MM.1S (cell line): Measurements from ENCODE around the gene DCAF15.

Experiments used
- EZH2 ChIP-seq: fragments of 300-600 bp; sonication (generic); optimal IDR thresholded peaks from 2 replicates; pipeline ENCODE3; 2017; ENCODE audit warnings: low read depth, mild to moderate bottlenecking, antibody characterized with exemption, low read length, mixed read lengths
- TF ChIP-seq, protein P1 (sequence below): fragments of 300-600 bp; sonication (generic); IDR thresholded peaks from 2 replicates; pipeline ENCODE4 v1.5.1; 2016; ENCODE audit warnings: antibody characterized with exemption, low read length, mixed read lengths

DNA sequence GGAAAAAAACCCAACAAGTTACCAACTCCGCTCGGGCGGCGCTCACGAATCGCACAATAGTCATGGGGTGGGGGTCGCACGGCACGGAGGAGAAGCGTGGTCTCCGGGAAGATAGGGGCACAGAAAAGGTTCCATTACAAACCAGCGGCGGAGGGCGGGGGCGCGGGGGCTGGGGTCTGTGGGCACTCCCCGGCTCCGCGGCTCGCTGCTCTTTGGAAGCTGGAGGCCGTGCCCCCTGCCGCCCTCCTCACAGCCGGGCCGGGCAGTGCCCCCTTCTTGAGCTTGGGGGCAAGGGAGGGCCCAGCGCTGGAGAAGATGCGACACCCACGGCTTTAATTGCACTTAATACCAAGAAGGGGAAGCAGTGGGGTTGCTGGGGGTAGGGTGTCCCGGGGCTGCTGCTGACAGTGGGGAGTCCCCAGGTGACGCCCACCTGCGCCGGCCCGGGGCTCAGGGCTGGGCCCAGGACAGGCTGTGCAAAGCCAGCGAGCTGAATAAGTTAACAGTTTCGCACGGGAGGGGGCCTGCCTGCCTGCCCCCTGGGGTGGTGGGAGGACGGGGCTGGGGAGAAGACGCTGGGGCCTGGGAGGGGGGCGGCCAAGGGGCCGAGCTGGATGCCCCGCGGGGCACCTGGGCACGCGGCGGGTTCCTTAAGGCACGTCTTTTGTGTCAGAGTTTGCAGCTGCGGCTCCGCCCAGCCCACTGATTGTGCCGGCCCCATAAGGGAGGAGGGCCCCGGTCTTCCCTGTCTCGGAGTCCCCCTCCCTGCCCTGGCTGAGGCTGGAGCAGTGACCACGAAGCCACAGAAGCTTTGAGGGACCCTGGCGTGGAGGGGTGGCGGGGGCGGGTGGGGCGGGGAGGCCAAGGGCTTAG lies 9.8 kb downstream of the DCAF15 start:
- TF ChIP-seq, protein P1, sequence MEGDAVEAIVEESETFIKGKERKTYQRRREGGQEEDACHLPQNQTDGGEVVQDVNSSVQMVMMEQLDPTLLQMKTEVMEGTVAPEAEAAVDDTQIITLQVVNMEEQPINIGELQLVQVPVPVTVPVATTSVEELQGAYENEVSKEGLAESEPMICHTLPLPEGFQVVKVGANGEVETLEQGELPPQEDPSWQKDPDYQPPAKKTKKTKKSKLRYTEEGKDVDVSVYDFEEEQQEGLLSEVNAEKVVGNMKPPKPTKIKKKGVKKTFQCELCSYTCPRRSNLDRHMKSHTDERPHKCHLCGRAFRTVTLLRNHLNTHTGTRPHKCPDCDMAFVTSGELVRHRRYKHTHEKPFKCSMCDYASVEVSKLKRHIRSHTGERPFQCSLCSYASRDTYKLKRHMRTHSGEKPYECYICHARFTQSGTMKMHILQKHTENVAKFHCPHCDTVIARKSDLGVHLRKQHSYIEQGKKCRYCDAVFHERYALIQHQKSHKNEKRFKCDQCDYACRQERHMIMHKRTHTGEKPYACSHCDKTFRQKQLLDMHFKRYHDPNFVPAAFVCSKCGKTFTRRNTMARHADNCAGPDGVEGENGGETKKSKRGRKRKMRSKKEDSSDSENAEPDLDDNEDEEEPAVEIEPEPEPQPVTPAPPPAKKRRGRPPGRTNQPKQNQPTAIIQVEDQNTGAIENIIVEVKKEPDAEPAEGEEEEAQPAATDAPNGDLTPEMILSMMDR, result no peak
- no peak for TF ChIP-seq EZH2
